Mucosa of rectum (tissue), 2 donors: ENCODE data around the gene PAQR5.
"Not testable (repeated sequence)": the region's sequence is repeated elsewhere in the genome, so short reads cannot be mapped to it uniquely, and the experiment has no call there.

ENCODE experiments used
- H3K27ac ChIP-seq, 2 donors: one replicate each; pipeline ENCODE4 v1.7.0; 2013; ENCODE audit warnings: inconsistent platforms in 2 of 2, low read depth in 2 of 2, low read length in 2 of 2
- H3K27me3 ChIP-seq, 2 donors: one replicate each; pipeline ENCODE4 v1.7.0; 2013; ENCODE audit warnings: low read length in 2 of 2; ENCODE audit not compliant: control insufficient read depth in 2 of 2, insufficient read depth in 2 of 2
- H3K36me3 ChIP-seq, 2 donors: one replicate each; pipeline ENCODE4 v1.7.0; 2013; ENCODE audit warnings: low read length in 2 of 2; ENCODE audit not compliant: control insufficient read depth in 2 of 2, insufficient read depth in 2 of 2
- H3K4me1 ChIP-seq, 2 donors: one replicate each; pipeline ENCODE4 v1.7.0; 2013; ENCODE audit warnings: low read length in 2 of 2, mild to moderate bottlenecking in 1 of 2; ENCODE audit not compliant: control insufficient read depth in 2 of 2, insufficient read depth in 2 of 2
- H3K4me3 ChIP-seq, 2 donors: one replicate each; pipeline ENCODE4 v1.7.0; 2013; ENCODE audit warnings: low read length in 2 of 2
- H3K9ac ChIP-seq, 2 donors: one replicate each; pipeline ENCODE4 v1.7.0; 2013; ENCODE audit warnings: low read length in 2 of 2, low read depth in 1 of 2, mild to moderate bottlenecking in 1 of 2
- H3K9me3 ChIP-seq, 2 donors: one replicate each; pipeline ENCODE4 v1.7.0; 2013; ENCODE audit warnings: low read length in 2 of 2; ENCODE audit not compliant: control insufficient read depth in 2 of 2
- donor health status: healthy.
- donor health status: Normal muscosa, but diverticular disease.

Gene PAQR5

GRCh38 chr15:69324565-69324964, 25.9 kb downstream of the PAQR5 start:
- no peak overlapping the region for H3K27ac ChIP-seq
- H3K36me3 ChIP-seq: no peaks in the 10 kb centered on the region
- H3K27me3 ChIP-seq: no peaks in the 10 kb centered on the region
- H3K9me3 ChIP-seq: no peaks in the 10 kb centered on the region
- no peak overlapping the region for H3K9ac ChIP-seq
- H3K4me1 ChIP-seq: peaks cover 24 to 50% of the 10 kb centered on the region in 2 donors
- H3K4me3 ChIP-seq: no peak overlapping the region

- no peaks in the 10 kb centered on the region for H3K27me3 ChIP-seq
- H3K9me3 ChIP-seq: no peaks in the 10 kb centered on the region
- H3K36me3 ChIP-seq: no peaks in the 10 kb centered on the region
- no peak overlapping the region for H3K27ac ChIP-seq
- no peak overlapping the region for H3K4me3 ChIP-seq
- peaks cover 19 to 46% of the 10 kb centered on the region in 2 donors for H3K4me1 ChIP-seq
- no peak overlapping the region for H3K9ac ChIP-seq
Observed at GRCh38 chr15:69325456-69325971, 26.8 kb downstream of the PAQR5 start.

- H3K27me3 ChIP-seq: no peaks in the 10 kb centered on the region
- H3K27ac ChIP-seq: peak overlapping the region; percentile 94 to 95
- peak overlapping the region in 1 of 2 donors; percentile 24 for H3K4me3 ChIP-seq
- no peaks in the 10 kb centered on the region for H3K36me3 ChIP-seq
- peaks cover 16 to 38% of the 10 kb centered on the region in 2 donors for H3K4me1 ChIP-seq
- peak overlapping the region; percentile 10 to 65 for H3K9ac ChIP-seq
- H3K9me3 ChIP-seq: no peaks in the 10 kb centered on the region
Observed at GRCh38 chr15:69328080-69328479, 29.4 kb downstream of the PAQR5 start.

- H3K27ac ChIP-seq: peak overlapping the region; percentile 94 to 95
- peaks cover 14 to 35% of the 10 kb centered on the region in 2 donors for H3K4me1 ChIP-seq
- no peaks in the 10 kb centered on the region for H3K27me3 ChIP-seq
- H3K9ac ChIP-seq: peak overlapping the region in 1 of 2 donors; percentile 65
- no peaks in the 10 kb centered on the region for H3K36me3 ChIP-seq
- H3K9me3 ChIP-seq: no peaks in the 10 kb centered on the region
- H3K4me3 ChIP-seq: peak overlapping the region in 1 of 2 donors; percentile 24
Observed at GRCh38 chr15:69328739-69329138, 30.0 kb downstream of the PAQR5 start.

- no peak overlapping the region for H3K27ac ChIP-seq
- H3K9me3 ChIP-seq: no peaks in the 10 kb centered on the region
- H3K27me3 ChIP-seq: no peaks in the 10 kb centered on the region
- no peak overlapping the region for H3K9ac ChIP-seq
- peaks cover 0 to 5% of the 10 kb centered on the region in 2 donors for H3K36me3 ChIP-seq
- no peaks in the 10 kb centered on the region for H3K4me1 ChIP-seq
- H3K4me3 ChIP-seq: no peak overlapping the region
Observed at GRCh38 chr15:69337138-69337537, 38.4 kb downstream of the PAQR5 start.

GRCh38 chr15:69338535-69339213, 40.0 kb downstream of the PAQR5 start:
- Histone ChIP-seq H3K27me3 (no peaks in the 10 kb centered on the region), H3K27ac (no peak overlapping the region), H3K4me3 (no peak overlapping the region), H3K4me1 (no peaks in the 10 kb centered on the region), H3K36me3 (peaks cover 5 to 6% of the 10 kb centered on the region in 2 donors), H3K9me3 (no peaks in the 10 kb centered on the region), H3K9ac (no peak overlapping the region)

- H3K9me3 ChIP-seq, H3K4me1 ChIP-seq, H3K27me3 ChIP-seq, H3K27ac ChIP-seq, H3K9ac ChIP-seq, H3K36me3 ChIP-seq, H3K4me3 ChIP-seq: not testable (repeated sequence)
Observed at GRCh38 chr15:69339214-69339543, 40.5 kb downstream of the PAQR5 start.

- Histone ChIP-seq H3K9me3 (no peaks in the 10 kb centered on the region), H3K27ac (no peak overlapping the region), H3K9ac (no peak overlapping the region), H3K4me3 (no peak overlapping the region), H3K36me3 (peaks cover 5 to 6% of the 10 kb centered on the region in 2 donors), H3K4me1 (no peaks in the 10 kb centered on the region), H3K27me3 (no peaks in the 10 kb centered on the region)
Observed at GRCh38 chr15:69340243-69340900, 41.7 kb downstream of the PAQR5 start.

- H3K36me3 ChIP-seq: peaks cover 5 to 6% of the 10 kb centered on the region in 2 donors
- H3K4me3 ChIP-seq: no peak overlapping the region
- no peak overlapping the region for H3K9ac ChIP-seq
- no peaks in the 10 kb centered on the region for H3K4me1 ChIP-seq
- no peaks in the 10 kb centered on the region for H3K27me3 ChIP-seq
- no peak overlapping the region for H3K27ac ChIP-seq
- no peaks in the 10 kb centered on the region for H3K9me3 ChIP-seq
Observed at GRCh38 chr15:69341356-69341755, 42.6 kb downstream of the PAQR5 start.

GRCh38 chr15:69342460-69343076, 43.9 kb downstream of the PAQR5 start:
- Histone ChIP-seq H3K9me3 (no peaks in the 10 kb centered on the region), H3K27ac (no peak overlapping the region), H3K4me1 (no peaks in the 10 kb centered on the region), H3K36me3 (peaks cover 6 to 7% of the 10 kb centered on the region in 2 donors), H3K4me3 (no peak overlapping the region), H3K9ac (no peak overlapping the region), H3K27me3 (no peaks in the 10 kb centered on the region)
